8988T (cell line): ENCODE results near the gene CERT1.
A peak's percentile ranks its signal among the peaks of the same experiment; 100 is the strongest.
"Not testable (repeated sequence)": the region's sequence is repeated elsewhere in the genome, so short reads cannot be mapped to it uniquely, and the experiment has no call there.

Experiments used
- DNase-seq: peaks from one replicate; pipeline ENCODE4 v3.0.0; 2011

CERT1 gene, protein sequence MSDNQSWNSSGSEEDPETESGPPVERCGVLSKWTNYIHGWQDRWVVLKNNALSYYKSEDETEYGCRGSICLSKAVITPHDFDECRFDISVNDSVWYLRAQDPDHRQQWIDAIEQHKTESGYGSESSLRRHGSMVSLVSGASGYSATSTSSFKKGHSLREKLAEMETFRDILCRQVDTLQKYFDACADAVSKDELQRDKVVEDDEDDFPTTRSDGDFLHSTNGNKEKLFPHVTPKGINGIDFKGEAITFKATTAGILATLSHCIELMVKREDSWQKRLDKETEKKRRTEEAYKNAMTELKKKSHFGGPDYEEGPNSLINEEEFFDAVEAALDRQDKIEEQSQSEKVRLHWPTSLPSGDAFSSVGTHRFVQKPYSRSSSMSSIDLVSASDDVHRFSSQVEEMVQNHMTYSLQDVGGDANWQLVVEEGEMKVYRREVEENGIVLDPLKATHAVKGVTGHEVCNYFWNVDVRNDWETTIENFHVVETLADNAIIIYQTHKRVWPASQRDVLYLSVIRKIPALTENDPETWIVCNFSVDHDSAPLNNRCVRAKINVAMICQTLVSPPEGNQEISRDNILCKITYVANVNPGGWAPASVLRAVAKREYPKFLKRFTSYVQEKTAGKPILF

GRCh38 chr5:75511435-75512382 is at the start of gene CERT1, which contains the start of gene POLK:
Gene CERT1 (minus strand): TSS chr5:75511629. CDS start chr5:75511207, 422 bp downstream.
Gene POLK (plus strand): TSS chr5:75511891.
- DNase-seq: peak; percentile 89

- DNase-seq: not testable (repeated sequence)
Observed at GRCh38 chr5:75560655-75561054, 49.2 kb upstream of the CERT1 start.

- DNase-seq: no peak
Observed at GRCh38 chr5:75558981-75559632, 47.7 kb upstream of the CERT1 start.

GRCh38 chr5:75558221-75558620 is 46.8 kb upstream of the CERT1 start:
- no peak for DNase-seq

DNA sequence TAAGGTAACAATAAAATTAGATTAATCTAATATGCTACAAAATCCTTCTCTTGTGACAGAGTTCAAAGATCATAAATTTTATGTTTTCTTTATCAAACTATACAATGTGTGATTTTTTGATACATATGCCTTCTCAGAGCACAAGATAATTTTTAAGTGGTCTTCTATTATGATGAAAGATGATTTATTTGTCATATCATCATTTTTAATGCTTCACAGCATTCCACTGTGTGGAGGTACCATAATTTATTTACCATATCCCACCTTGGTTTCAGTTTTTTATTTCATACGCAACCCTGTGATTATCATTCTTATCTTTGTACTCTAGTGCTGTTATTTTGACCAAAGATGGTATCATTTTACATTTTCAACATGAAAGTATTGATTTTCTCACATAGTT is 41.9 kb upstream of the CERT1 start:
- no peak for DNase-seq

GRCh38 chr5:75552764-75553163 is 41.3 kb upstream of the CERT1 start:
- no peak for DNase-seq

GRCh38 chr5:75551471-75551870 is 40.0 kb upstream of the CERT1 start:
- DNase-seq: no peak

DNA sequence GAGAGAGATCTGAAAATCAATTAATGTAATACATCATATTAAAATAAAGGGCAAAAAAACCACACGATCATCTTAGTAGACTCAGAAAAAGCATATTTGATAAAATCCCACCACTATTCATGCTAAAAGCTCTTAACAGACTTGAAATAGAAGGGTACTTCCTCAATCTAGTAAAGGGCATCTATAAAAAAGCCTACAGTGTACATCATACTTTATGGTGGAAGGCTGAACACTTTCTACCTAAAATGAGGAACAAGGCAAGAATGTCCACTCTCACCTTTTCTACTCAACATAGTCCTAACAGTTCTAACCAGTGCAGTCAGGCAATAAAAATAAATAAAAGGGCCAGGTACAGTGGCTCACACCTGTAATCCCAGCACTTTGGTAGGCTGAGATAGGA is 39.2 kb upstream of the CERT1 start:
- DNase-seq: no peak

- no peak for DNase-seq
Observed at GRCh38 chr5:75547812-75548211, 36.4 kb upstream of the CERT1 start.

DNA sequence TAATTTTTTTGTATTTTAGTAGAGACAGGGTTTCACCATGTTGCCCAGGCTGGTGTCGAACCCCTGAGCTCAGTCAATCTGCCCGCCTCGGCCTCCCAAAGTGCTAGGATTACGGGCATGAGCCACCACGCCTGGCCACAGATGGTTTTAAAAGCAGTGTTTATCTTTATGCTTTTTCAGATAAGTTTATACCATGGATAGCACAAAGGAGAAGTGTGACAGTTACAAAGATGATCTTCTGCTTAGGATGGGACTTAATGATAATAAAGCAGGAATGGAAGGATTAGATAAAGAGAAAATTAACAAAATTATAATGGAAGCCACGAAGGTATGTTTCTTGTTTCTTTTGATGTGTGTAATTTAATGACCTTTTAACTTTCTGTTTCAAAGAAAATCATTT is 35.4 kb upstream of the CERT1 start:
- no peak for DNase-seq

GRCh38 chr5:75545131-75545530 is 33.7 kb upstream of the CERT1 start:
- no peak for DNase-seq

- DNase-seq: no peak
Observed at GRCh38 chr5:75538211-75538610, 26.8 kb upstream of the CERT1 start.

GRCh38 chr5:75536694-75537360 is 25.4 kb upstream of the CERT1 start:
- DNase-seq: no peak

DNA sequence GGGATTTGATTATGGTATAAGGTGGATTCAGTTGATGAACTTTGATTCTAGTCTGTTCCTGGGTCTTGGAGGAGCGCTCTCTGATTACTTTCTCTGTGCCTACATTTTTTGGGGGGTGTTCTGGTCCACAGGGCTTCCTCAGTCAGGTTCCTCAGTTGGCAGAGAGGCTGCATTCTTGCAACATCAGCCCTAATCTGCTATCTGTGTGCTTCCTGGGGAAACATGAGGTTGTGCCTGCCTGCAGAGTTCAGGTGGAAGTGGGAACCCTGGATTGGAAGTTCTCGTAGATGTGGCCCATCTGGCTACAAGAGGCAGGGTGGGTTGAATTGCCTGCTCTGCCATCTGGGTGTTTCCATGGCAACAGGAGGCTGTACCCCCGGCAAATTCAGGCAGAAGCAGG is 24.7 kb upstream of the CERT1 start:
- DNase-seq: no peak

GRCh38 chr5:75534734-75535133 is 23.3 kb upstream of the CERT1 start:
- DNase-seq: no peak

GRCh38 chr5:75533716-75534115 is 22.3 kb upstream of the CERT1 start:
- DNase-seq: not testable (repeated sequence)

GRCh38 chr5:75532190-75532589 is 20.8 kb upstream of the CERT1 start:
- no peak for DNase-seq

GRCh38 chr5:75529185-75529584 is 17.8 kb upstream of the CERT1 start:
- no peak for DNase-seq

GRCh38 chr5:75526070-75526469 is 14.6 kb upstream of the CERT1 start:
- no peak for DNase-seq

GRCh38 chr5:75525344-75525743 is 13.9 kb upstream of the CERT1 start:
- no peak for DNase-seq

GRCh38 chr5:75524591-75524990 is 13.2 kb upstream of the CERT1 start:
- no peak for DNase-seq

DNA sequence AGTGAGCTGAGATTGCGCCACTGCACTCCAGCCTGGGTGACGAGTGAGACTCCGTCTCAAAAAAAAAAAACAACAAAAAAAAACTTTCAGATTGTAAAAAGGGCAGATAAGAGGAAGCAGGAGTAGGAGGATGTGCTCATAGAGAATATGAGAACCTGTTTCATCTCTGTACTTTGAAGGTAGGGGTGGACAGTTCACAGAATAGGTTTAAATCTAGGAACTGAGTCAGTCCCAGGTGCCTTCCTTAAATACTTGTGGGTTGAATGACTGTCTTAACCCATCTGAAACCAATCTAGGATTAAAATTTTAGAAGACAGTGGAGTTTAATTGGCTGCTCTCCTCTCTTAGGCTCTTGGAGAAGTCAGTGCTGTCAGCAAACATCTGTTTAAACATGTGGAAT is 12.6 kb upstream of the CERT1 start:
- no peak for DNase-seq
